GM19463 (cell line): Measurements from ENCODE around the gene LENEP.

Experiments
- ATAC-seq: cut with Tn5 transposase; IDR thresholded peaks from one replicate; pipeline ENCODE4 v1.9.1; 2021; ENCODE audit warnings: mild to moderate bottlenecking, moderate library complexity; ENCODE audit not compliant: unreplicated experiment

LENEP gene

DNA sequence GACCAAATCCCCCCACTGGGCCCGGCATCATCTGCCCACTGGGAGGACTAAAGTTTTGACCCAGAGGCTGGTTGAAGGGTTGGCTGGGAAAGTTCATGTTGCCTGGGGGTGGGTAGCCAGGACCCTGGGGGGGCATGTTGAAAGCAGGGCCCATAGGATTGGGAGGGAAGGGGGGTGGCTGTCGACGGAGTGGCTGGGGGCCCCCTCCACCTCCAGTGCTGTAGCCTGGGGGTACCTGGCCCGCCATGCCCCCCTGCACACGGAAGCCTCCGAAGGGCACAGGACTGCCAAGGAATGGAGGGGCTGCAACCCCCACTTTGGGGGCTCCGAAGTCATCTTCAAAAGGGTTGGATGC, 34.0 kb upstream of the LENEP start:
- ATAC-seq: no peak

DNA sequence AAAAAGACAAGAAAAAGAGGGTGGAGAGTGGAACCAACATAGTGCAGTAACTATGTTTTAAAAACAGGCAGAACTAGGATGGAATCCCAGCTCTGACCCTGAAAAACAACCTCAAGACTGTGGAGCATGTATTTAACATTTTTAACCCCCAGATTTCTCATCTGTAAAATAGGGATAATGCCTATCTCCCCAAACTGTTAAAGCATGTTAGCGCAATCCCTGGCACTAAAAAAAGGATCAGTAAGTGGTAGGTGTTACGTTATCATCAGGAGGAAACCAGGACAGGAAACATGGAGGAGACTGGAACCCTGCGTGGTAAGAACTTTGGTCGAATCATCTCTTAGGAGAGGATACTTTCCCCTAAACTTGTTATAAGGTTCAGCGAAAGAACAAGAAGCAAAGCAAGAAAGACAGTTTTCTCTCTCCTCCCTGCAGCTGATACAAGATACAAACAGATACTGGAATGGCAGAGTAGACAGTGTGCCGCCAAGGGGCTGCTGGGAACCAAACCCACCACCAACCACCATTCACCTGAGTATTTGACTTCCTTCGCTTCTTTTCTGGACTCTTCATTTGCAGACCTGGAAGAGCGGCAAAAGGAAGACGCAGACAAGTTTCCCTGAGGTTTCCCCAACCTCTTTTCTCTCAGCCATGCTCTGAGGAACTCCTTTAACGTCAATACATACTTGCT, 32.8 kb upstream of the LENEP start:
- ATAC-seq: no peak

DNA sequence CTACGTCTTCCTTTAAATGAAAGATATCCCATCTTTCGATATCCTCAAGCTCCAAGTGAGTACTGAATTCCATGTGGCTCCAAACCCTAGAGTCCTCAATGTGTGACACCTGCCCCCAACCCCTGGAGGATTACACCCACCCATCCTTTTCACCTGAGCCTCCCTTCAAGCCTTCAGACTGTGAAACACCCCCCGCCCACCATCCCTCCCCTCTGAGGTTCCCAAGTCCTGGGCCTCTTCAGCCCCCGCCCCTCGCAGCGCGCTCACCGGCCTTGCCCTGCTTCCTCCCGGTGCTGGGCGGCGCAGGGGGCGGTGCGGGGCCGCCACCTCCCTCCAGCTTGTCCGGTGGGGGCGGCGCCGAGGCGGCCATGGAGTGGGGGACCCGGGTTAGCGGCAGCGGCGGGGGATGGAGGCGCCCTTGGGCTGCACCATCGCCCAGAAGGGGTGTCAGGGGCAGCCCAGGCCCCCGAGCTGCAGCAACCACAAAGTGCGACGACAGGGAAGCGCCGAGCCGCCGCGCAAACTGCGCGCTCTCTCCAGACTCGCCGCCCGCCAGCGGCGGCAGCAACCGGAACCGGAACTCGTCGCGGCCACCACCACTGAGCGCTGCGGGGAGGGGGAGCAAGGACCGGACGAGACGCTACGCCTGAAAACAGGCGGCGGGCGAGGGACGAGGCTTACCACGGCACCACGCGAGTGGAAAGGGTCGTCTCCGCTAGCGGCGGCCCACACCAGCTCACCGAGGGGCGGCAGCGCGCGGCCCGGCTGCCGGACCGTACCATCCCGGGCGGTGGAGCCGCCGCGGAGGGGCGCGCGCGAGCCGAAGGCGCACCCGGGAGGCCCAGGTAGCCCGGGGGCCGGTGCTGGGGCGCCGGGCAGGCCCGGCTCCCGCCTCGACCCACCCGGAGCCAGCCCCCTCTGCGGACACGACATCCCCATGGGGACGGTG, 31.9 kb upstream of the LENEP start, which contains the start of gene PYGO2:
TSS of gene PYGO2 (minus strand) at position 576 of the 949 bp plus-strand sequence. CDS start at position 370, 206 bp downstream.
- peak; percentile 79 for ATAC-seq

DNA sequence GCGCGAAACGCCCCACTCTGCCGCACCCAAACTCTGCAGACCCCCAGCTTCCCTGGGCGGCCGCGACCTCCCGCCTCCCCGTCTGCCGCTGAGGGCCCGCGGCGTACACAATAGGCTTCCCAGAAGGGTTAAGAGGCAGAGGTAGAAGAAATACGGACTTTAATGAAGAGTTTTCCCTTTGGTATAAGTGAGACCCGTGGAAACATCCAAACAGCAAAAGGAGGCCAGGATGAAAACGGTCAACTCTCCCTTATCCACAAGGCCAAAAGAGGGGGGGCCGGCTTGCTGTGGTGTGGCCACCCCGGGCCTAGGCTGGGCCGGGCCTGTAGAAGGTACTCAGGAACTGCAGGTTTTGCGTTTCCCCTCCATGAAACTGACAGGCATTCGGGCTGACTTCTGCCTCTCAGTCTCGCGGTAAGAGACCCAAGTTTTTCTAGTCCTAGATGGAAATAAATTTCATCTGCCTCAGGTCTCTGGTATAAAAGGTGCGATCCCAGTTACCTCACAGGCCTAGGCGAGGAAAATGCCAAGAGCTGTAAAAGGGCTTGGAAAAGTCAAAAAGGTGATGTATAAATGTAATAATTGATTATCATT, 31.1 kb upstream of the LENEP start:
- no peak for ATAC-seq

DNA sequence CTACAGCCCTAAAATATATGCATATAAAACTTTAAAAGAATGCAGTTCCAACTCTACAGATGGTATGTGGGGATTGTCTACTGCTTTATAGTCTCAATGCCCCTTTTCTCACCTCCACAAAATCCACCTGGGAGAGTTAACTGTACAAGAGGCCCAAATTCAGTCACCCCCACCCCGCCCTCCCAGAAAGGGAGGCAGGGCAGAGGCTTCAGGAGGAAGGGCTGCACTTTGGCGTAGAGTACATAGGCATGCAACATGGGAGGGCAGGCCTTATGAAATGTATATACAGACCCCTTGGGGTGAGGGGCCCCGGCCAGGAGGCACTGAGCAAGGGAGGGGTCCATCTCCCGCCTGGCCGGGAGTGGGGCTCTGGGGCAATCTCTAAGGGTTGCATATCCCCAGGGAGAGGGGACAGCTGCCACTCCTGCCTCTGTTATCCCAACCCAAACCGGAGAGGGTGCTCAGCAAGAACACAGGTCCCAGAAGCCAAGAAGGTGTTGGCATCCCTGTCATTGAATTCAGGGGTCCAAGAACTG, 30.5 kb upstream of the LENEP start:
- no peak for ATAC-seq

DNA sequence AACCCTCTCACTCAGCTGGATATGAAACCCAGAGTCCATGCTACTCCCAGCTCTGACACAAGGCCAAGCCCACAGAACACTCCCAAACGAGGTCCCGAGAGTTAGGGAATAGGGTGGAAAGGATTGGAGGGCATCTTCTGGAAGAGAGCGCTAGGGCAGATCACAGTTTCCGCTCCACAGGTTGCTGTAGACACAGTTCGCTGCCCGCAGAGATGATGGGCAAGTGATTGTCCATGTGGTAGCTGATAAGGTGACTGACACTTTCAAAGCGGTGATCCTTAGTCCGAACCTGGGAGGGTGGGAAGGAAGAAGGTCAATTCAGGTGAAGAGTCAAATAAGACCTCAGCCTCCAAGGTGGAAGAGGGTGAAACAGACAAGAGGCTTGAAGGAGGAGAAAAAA, 29.7 kb upstream of the LENEP start:
- no peak for ATAC-seq

DNA sequence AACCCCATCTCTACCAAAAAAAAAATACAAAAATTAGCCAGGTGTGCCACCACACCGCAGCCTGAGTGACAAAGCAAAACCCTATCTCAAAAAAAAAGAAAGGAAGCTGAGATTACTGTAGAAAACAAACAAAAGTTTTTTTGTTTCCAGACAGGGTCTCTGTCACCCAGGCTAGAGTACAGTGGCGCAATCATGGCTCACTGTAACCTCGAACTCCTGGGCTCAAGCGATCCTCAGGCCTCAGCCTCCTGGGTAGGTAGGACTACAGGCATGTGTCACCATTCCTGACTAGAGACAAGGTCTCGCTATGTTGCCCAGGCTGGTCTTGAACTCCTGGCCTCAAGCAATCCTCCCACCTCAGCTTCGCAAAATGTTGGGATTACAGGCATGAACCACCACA, 29.0 kb upstream of the LENEP start:
- ATAC-seq: no peak

DNA sequence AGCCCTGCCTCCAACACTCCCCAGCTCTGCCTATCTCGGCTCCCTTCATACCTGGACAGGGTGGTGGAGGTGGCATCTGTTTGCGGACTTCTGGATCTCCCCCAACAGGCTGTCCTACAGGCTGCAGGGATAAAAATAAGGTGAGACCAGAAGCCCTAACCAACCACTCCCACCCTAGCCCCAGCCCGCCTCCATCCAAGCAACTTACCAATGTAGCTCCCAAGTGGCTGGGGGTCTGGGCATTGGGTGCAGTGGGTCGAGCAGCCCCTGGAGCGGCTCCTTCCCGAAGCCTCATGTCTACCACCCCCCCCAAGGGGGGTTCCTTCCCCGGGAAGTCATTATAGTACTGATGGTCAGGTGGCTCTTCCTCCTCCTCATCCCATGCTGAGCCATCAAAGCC, 27.3 kb upstream of the LENEP start:
- ATAC-seq: no peak

DNA sequence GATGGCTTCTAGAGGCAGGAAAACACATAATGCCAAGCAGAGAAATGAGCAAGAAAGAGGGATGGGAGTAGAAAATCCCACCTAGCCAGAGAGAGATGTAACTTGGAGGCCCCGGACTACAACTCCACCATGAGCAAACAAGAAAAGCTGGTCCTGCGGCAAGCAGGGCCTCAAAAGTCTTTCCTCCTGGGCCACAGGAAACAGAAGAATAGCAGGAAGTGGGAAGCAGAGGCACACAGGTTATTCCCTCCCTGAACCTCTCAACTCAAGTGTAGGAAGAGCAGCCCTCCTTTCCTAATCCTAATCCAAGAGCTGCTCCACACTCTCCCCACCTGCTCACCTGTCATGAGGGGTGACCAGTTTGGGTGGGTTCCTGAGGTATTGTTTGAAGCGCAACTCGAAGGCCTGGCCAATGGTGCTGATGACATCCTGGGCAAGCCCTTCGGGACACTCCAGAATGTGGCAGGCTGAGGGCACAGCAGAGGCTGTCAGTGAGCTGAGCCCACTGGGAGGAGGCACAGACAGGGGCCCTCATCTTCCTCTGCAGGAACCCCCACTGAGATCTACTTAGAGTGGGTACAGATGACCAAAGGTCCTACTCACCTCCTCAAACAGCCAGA, 25.9 kb upstream of the LENEP start:
- ATAC-seq: no peak

DNA sequence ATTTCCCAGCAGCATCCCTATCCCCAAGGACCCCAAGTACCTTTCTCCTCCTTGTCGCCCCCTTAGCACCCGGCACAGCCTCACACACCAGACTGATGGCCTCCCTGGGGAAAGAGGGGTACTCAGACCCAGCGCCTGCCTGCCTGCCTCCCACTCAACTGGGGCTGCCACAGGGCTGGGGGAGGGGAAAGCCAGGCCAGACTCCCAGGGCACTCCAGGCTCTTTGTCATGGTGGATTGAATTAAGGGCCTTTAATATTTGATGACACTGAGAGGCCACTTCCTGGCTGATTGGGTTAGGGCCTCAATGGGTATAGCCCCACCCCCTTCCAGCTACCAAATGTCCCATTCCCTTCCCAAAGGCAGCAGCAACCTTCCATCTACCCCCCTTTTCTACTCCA, 24.7 kb upstream of the LENEP start:
- no peak for ATAC-seq

DNA sequence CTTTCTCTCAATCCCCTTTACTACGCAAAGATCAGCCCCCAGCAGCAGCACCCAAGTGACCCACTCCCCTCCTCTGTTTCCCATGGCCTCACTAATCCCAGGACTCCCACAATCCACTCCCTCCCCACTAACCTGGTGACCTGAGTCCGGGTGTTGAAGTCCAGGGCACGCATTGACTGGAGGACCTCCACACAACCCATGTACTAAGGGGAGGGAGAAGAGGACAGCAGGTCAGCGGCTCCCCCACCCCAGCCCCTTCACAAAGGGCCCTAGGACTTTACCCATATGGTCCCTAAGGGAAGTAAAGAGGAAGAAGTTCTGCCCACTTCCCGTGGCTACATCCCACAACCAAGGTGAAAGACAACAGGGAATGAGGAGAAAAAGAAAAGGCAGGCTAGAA, 24.1 kb upstream of the LENEP start:
- ATAC-seq: no peak

DNA sequence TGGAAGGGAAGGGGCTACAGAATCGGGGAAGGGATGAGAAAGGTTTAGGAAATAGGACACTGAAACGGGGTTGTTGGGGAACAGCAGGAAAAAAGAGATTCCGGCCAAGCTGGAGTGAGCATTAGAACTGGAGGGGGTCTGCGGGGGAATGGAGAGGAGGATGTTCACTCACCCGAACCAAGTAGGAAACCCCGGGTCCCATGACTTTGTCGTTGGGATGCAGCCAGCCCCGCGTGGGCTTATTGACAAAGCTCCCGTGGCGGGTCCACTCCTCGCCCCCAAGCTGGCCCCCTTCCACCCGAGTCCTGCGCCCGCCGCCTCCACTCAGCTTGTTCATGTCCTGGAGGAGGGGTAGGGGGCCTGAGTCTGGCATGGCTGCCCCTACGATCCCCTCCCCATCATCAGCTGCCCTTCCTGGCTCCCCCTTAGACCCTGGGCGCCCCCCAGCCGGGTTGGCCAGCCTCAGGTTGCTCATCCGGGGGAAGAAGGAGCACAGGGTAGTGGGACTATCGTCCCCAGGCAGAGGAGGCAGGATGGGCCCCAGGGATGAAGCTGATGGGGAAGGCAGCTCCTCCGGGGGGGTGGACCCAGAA, 23.4 kb upstream of the LENEP start:
- no peak for ATAC-seq

DNA sequence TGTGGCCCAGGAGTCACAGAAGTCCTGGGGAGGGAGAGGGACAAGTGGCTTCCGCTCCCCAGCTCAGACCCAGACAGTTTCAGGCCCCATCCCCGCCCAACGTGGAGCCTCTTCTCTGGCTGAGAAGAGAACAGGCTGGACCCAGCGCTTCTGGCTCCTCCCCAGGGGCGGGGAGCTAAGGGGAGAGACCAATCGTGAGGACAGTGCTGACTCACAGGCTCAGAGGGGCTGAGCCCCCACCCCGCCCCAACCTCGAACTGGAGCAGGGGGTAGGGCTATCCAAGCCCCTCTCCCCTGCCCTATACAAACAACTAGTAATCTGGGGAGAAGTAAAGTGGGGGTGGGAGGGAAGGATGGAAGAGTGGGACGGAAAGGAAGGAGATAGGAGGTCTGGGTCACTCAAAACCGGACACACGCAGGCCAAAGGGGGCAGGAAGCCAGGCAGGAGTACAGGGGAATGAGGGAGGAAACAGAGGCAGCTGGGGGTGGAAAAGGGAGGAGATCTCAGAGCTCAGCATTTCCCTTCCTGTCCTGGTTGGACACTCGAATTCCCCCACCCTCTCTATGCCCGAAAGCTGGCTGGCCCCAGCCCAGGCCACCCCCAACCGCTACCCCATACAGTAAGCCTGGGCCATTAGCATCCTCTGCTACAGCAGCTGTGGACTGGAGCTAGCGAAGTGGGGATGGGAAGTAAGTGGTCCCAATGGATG, 22.6 kb upstream of the LENEP start, which contains the start of gene SHC1:
TSS of gene SHC1 (minus strand) at position 117 of the 710 bp plus-strand sequence. CDS start 221 bp downstream, outside the sequence.
- peak; percentile 47 for ATAC-seq

DNA sequence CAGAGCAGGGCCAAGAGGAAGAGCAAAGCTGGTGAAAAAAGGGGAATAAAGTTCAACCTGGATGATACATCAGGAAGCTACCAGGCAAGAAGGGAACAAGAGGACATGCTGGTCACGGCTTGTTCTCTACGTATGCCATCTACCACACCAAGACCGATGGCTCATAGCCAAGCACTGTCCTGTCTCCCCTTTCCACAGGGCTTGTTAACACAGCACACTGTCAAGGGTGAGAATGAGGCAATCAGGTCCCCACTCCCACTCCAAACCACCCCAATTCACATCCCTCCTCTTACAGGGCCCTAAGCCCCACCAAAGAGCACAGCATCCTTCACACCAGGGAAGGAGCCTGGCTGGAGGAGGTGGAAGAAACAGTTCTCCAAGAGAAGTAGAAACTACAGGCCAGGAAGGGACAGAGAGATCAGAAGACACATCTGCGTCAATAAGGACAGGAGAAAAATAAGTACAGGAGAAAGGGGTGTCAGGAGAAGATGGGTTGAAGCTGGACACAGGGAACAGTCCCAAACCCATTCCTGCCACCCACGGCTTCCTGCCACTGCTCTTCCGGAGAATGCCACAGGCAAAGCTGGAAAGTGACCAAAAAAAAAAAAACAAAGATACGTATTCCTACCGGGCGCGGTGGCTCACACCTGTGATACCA, 21.9 kb upstream of the LENEP start:
- ATAC-seq: no peak

DNA sequence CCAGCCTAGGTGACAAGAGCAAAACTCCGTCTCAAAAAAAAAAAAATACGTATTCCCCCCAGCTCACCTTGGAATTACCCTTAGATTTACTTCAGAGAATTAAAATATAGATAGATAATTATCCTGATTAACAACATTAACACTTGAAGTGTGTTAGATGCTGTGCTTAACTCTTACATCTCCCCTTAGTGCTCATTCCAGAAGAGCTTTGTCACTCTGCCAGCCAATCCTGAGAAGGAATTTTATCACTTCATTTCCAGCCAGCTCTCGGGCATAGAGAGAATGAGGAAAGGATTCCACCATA, 21.2 kb upstream of the LENEP start:
- no peak for ATAC-seq

DNA sequence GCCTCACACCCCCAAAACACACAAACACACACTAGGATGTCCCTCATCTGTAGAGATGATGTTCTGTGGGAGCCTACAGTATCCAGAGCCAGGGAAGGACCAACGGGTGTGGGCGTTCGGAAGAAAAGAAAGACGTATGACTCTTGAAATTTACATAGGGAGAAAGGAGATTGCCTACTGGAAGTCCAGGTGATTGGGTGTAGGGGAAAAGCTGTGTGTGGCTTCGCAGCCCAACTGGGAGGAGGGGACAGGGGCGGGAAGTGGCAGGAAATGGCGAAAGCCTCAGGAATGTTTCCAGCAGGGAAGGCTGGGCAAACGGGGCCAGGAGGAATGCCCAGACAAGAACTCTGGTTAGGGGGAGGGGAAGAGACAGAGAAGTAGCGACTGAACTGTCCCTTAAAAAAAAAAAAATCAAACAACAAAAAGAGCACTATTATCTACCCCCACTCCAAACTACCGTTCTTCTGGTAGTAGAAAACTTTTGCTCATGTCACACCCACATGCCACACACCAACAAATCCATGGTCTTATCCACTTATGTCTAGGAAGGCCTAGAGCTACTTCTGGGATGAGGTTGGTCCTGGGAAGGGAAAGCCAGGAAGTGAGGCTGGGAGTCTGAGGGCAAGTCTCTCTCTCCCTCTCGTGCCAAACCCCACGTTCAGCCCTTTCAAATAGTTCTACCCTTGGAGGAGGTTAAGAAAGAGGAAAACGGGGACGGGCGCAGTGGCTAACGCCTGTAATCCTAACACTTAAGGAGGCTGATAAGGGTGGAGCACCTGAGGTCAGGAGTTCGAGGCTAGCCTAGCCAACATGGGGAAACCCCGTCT, 20.7 kb upstream of the LENEP start:
- no peak for ATAC-seq

DNA sequence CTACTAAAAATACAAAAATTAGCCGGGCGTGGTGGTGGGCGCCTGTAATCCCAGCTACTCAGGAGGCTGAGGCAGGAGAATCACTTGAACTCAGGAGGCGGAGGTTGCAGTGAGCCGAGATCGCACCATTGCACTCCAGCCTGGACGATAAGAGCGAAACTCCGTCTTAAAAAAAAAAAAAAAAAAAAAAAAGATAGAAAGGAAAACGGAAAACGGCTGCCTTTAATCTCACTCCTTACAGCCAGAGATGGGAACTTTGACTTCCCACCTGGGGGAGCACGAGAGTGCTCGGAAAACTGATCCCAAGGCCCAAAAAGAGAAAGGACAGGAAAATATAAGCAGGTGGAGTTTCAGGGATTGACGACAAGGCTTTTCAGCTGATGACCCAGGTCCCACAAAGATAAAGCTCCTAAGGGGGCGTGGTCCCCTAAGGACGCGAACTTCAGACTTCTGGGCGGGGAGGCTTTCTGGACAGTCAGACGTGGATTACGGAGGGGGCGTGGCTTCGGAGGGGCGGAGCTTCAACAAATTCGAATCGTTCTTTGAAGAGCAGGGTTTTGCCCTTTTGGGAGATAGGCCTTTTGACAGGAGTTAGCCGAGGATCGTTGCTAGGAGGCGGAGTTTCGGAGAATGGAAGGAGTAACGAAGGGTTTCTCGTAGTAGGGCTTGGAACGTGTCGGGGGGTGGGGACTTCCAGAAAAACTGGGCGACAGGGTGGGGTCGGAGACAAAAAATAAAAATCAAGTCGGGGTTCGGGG, 19.9 kb upstream of the LENEP start:
- no peak for ATAC-seq
